AG04449 (cell line): ENCODE measurements around the gene ANKRD16.
"Not testable (repeated sequence)": the region's sequence is repeated elsewhere in the genome, so short reads cannot be mapped to it uniquely, and the experiment has no call there.

Experiments used
- CTCF ChIA-PET: fragments of 350-600 bp; formaldehyde crosslinking; extraction: SDS; loops from one replicate; lab custom pipeline; 2021; ENCODE audit warnings: antibody characterized with exemption; lab: Yijun Ruan, JAX
- POLR2A ChIA-PET: fragments of 400-600, 350-600 bp; formaldehyde crosslinking; extraction: SDS; loops from one replicate; lab custom pipeline; 2020; ENCODE audit warnings: antibody characterized with exemption, inconsistent platforms; lab: Yijun Ruan, JAX
- DNase-seq: peaks from one replicate; pipeline ENCODE4 v3.0.0-alpha.2; 2010; ENCODE audit warnings: low read depth, low spot score
- H3K4me3 ChIP-seq: 2 replicates; pipeline ENCODE4 v1.5.1; 2011; ENCODE audit warnings: low read depth, mild to moderate bottlenecking, control low read depth, low read length
- CTCF ChIP-seq: IDR thresholded peaks from one replicate; pipeline ENCODE4 v1.5.1; 2011; ENCODE audit warnings: mild to moderate bottlenecking, moderate library complexity, low read length, control low read depth, inconsistent platforms; ENCODE audit not compliant: insufficient read depth; ENCODE audit errors: missing control alignments

The ANKRD16 gene

GRCh38 chr10:5862360-5862961, 27.2 kb downstream of the ANKRD16 start:
- TF ChIP-seq CTCF, result no peak
- ChIA-PET CTCF (interaction anchor here (1.3 to 3.6 kb wide), 3 partner anchors 9 to 233 kb away, joined by 3 to 24 read pairs (median 6); no protein-coding TSS in a partner anchor), POLR2A (interaction anchor here (0.7 kb wide), 1 partner anchor 27 kb away, joined by 3 read pairs; the partner anchor contains the start of genes ANKRD16 and FBH1)
- no peak for DNase-seq
- H3K4me3 ChIP-seq, result no peak overlapping the region

GRCh38 chr10:5860066-5860465, 29.6 kb downstream of the ANKRD16 start:
- POLR2A ChIA-PET, result no interaction called here
- no peak for TF ChIP-seq CTCF
- CTCF ChIA-PET, result interaction anchor here (2.6 kb wide), 1 partner anchor 12 kb away, joined by 16 read pairs; no protein-coding TSS in a partner anchor
- no peak overlapping the region for H3K4me3 ChIP-seq
- DNase-seq, result no peak

GRCh38 chr10:5858811-5859210, 30.9 kb downstream of the ANKRD16 start:
- no peak for TF ChIP-seq CTCF
- ChIA-PET POLR2A (no interaction called here), CTCF (interaction anchor here (0.6 to 1.9 kb wide), 6 partner anchors 9 to 61 kb away, joined by 3 to 9 read pairs (median 3); no protein-coding TSS in a partner anchor)
- DNase-seq, result no peak
- no peak overlapping the region for H3K4me3 ChIP-seq

GRCh38 chr10:5856701-5857004, 33.0 kb downstream of the ANKRD16 start:
- DNase-seq, result no peak
- POLR2A ChIA-PET, result no interaction called here
- H3K4me3 ChIP-seq, result no peak overlapping the region
- TF ChIP-seq CTCF, result no peak
- CTCF ChIA-PET, result no interaction called here

GRCh38 chr10:5855979-5856700, 33.6 kb downstream of the ANKRD16 start:
- ChIA-PET CTCF (interaction anchor here (1.0 to 1.4 kb wide), 2 partner anchors 13 to 17 kb away, joined by 3 to 4 read pairs; no protein-coding TSS in a partner anchor), POLR2A (no interaction called here)
- no peak for TF ChIP-seq CTCF
- no peak for DNase-seq
- no peak overlapping the region for H3K4me3 ChIP-seq

GRCh38 chr10:5854131-5854475, 35.6 kb downstream of the ANKRD16 start:
- no peak for DNase-seq
- H3K4me3 ChIP-seq, result no peak overlapping the region
- ChIA-PET CTCF (no interaction called here), POLR2A (no interaction called here)
- TF ChIP-seq CTCF, result no peak

- POLR2A ChIA-PET, H3K4me3 ChIP-seq, DNase-seq: not testable (repeated sequence)
- CTCF ChIA-PET, result interaction anchor here (1.0 kb wide), 1 partner anchor 27 kb away, joined by 5 read pairs; no protein-coding TSS in a partner anchor
Measured at GRCh38 chr10:5846667-5847066, 43.0 kb downstream of the ANKRD16 start.
